Neuronal stem cell (in vitro differentiated cells): ENCODE data around the gene BRIX1.

ENCODE experiments used
- DNase-seq: peaks from one replicate; pipeline ENCODE4 v3.0.0-alpha.2; 2013; ENCODE audit warnings: low spot score
- H2AFZ ChIP-seq: one replicate; pipeline ENCODE4 v1.6.1; 2013; ENCODE audit warnings: mild to moderate bottlenecking, low read length, inconsistent platforms
- H2AK5ac ChIP-seq: 2 replicates; pipeline ENCODE4 v1.6.1; 2013; ENCODE audit warnings: low read depth, mild to moderate bottlenecking, inconsistent platforms, low read length, moderate library complexity, mixed read lengths
- H2BK120ac ChIP-seq: 2 replicates; pipeline ENCODE4 v1.6.1; 2013; ENCODE audit warnings: low read depth, mild to moderate bottlenecking, inconsistent platforms, low read length, moderate library complexity, mixed read lengths
- H2BK12ac ChIP-seq: one replicate; pipeline ENCODE4 v1.6.1; 2013; ENCODE audit warnings: low read length, inconsistent platforms
- H2BK15ac ChIP-seq: 2 replicates; pipeline ENCODE4 v1.6.1; 2013; ENCODE audit warnings: mild to moderate bottlenecking, low read length, inconsistent platforms, mixed read lengths
- H2BK5ac ChIP-seq: one replicate; pipeline ENCODE4 v1.6.1; 2013; ENCODE audit warnings: inconsistent platforms, mild to moderate bottlenecking, low read length, moderate library complexity
- H3K14ac ChIP-seq: one replicate; pipeline ENCODE4 v1.6.1; 2013; ENCODE audit warnings: low read length, inconsistent platforms
- H3K18ac ChIP-seq: 2 replicates; pipeline ENCODE4 v1.6.1; 2013; ENCODE audit warnings: low read length, inconsistent platforms
- H3K23ac ChIP-seq: 2 replicates; pipeline ENCODE4 v1.6.1; 2013; ENCODE audit warnings: low read depth, mild to moderate bottlenecking, mixed read lengths, low read length, inconsistent platforms; ENCODE audit not compliant: poor library complexity
- H3K27ac ChIP-seq: replicated peaks from 3 replicates; pipeline ENCODE4 v1.5.1; 2013; ENCODE audit warnings: low read length, inconsistent platforms
- H3K27me3 ChIP-seq, 3 experiments: 2 replicates each; pipeline ENCODE4 v1.6.1; 2013; ENCODE audit warnings: low read length in 3 of 3, mild to moderate bottlenecking in 2 of 3, inconsistent platforms in 1 of 3, low read depth in 1 of 3, mixed read lengths in 1 of 3, moderate library complexity in 1 of 3; ENCODE audit not compliant: control insufficient read depth in 3 of 3, insufficient read depth in 3 of 3
- H3K36me3 ChIP-seq, 2 donors: replicated peaks in 1 of 2; 2 replicates each; pipeline ENCODE4 v1.6.1; 2013; ENCODE audit warnings: low read length in 2 of 2; ENCODE audit not compliant: control insufficient read depth in 2 of 2, insufficient read depth in 2 of 2
- H3K4ac ChIP-seq: 2 replicates; pipeline ENCODE4 v1.6.1; 2013; ENCODE audit warnings: inconsistent platforms, mild to moderate bottlenecking, low read length, moderate library complexity
- H3K4me1 ChIP-seq, 2 donors: 1 replicate in 1 of 2; 2 replicates in 1 of 2; pipeline ENCODE4 v1.6.1; 2013; ENCODE audit warnings: low read length in 2 of 2, low read depth in 1 of 2; ENCODE audit not compliant: control insufficient read depth in 2 of 2, insufficient read depth in 1 of 2
- H3K4me2 ChIP-seq: one replicate; pipeline ENCODE4 v1.6.1; 2013; ENCODE audit warnings: mild to moderate bottlenecking, low read length, inconsistent platforms; ENCODE audit not compliant: insufficient read depth, poor library complexity, severe bottlenecking
- H3K4me3 ChIP-seq, 2 donors: 2 replicates each; pipeline ENCODE4 v1.5.1; 2013; ENCODE audit warnings: low read length in 2 of 2, mild to moderate bottlenecking in 2 of 2, inconsistent platforms in 1 of 2, moderate library complexity in 1 of 2
- H3K79me1 ChIP-seq: one replicate; pipeline ENCODE4 v1.6.1; 2013; ENCODE audit warnings: low read depth, mild to moderate bottlenecking, inconsistent platforms, low read length, moderate library complexity
- H3K9ac ChIP-seq: one replicate; pipeline ENCODE4 v1.6.1; 2013; ENCODE audit warnings: mild to moderate bottlenecking, low read depth, low read length, inconsistent platforms; ENCODE audit not compliant: poor library complexity
- H3K9me3 ChIP-seq, 2 donors: replicated peaks in 1 of 2; 2 replicates each; pipeline versions ENCODE3 to v1.6.1; 2013; ENCODE audit warnings: low read length in 2 of 2, mild to moderate bottlenecking in 2 of 2, inconsistent platforms in 1 of 2, low read depth in 1 of 2, mixed read lengths in 1 of 2, moderate library complexity in 1 of 2; ENCODE audit not compliant: control insufficient read depth in 2 of 2, insufficient read depth in 1 of 2
- H4K8ac ChIP-seq: one replicate; pipeline ENCODE4 v1.6.1; 2013; ENCODE audit warnings: low read depth, mild to moderate bottlenecking, inconsistent platforms, low read length, moderate library complexity
- H4K91ac ChIP-seq: one replicate; pipeline ENCODE4 v1.6.1; 2013; ENCODE audit warnings: low read length, low read depth, mild to moderate bottlenecking, inconsistent platforms; ENCODE audit not compliant: poor library complexity
- WGBS, 2 donors: extraction: QIAGEN DNeasy Blood & Tissue Kit; methylation state at CpG; one replicate each; pipeline ENCODE4 v1.1.7; 2013; ENCODE audit warnings: missing lambda C conversion rate in 2 of 2, mixed read lengths in 1 of 2; ENCODE audit not compliant: insufficient read length in 2 of 2, insufficient replicate concordance in 1 of 2; ENCODE audit errors: extremely low coverage in 2 of 2; 5-methylcytosine and 5-hydroxymethylcytosine counted together

The BRIX1 gene

DNA sequence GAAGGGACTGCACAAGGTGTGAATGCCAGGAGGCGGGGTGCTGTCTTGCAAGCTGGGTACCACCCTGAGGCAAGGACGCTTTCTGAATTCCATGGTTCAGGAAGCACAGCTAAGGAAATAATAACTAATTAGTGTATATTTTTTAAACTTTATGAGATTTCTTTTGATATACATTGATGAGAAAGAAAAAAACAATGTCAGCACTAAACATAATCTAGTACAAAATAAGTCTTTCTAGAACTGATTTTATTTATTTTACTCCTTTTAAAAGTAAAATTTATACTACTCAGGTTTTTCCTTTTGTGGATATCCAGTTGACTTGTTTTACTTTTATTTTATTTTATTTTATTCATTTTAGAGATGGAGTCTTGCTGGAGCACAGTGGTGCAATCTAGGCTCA, 17.4 kb downstream of the BRIX1 start:
- H2AFZ ChIP-seq: no peak overlapping the region
- H2BK5ac ChIP-seq: no peak overlapping the region
- H2BK12ac ChIP-seq: no peak overlapping the region
- H3K4me2 ChIP-seq: no peak overlapping the region
- H3K18ac ChIP-seq: no peak overlapping the region
- H3K79me1 ChIP-seq: peaks cover 2% of the 10 kb centered on the region
- H3K9me3 ChIP-seq: no peaks in the 10 kb centered on the region
- H2BK15ac ChIP-seq: no peak overlapping the region
- H2AK5ac ChIP-seq: no peak overlapping the region
- DNase-seq: no peak
- H3K9ac ChIP-seq: no peak overlapping the region
- H3K14ac ChIP-seq: no peak overlapping the region
- H3K4me1 ChIP-seq: peaks cover 3 to 8% of the 10 kb centered on the region in 2 donors
- H3K36me3 ChIP-seq: peaks cover 7 to 57% of the 10 kb centered on the region in 2 donors
- no peaks in the 10 kb centered on the region for H3K27me3 ChIP-seq
- H4K8ac ChIP-seq: no peak overlapping the region
- no peak overlapping the region for H2BK120ac ChIP-seq
- H3K27ac ChIP-seq: no peak overlapping the region
- H4K91ac ChIP-seq: no peak overlapping the region
- no peak overlapping the region for H3K4me3 ChIP-seq
- H3K4ac ChIP-seq: no peak overlapping the region
- no peak overlapping the region for H3K23ac ChIP-seq
- no CpG with 5 or more reads among the region's 2 CpGs for WGBS, 2 donors

DNA sequence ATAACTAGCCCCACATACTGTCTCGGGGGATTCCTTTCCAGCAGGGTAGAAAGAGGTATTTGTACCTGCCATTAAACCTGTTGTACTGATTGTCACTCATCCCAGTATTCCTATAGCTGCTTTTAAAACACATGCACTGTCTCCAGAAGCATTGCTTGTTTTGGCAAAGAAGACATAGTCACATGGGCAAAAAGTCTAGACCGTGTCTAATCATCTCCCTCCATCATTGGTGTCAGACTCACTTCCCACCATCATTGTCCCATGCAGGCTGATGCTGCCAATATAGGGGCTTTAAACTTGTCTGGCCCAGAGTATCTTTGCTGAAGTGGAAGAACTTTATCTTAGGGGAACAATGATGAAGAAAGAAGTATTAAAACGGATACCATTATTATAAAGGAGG, 26.4 kb downstream of the BRIX1 start:
- Histone ChIP-seq H2BK15ac (no peak overlapping the region), H3K18ac (no peak overlapping the region), H2AFZ (no peak overlapping the region), H4K8ac (no peak overlapping the region), H3K4me1 (no peaks in the 10 kb centered on the region), H4K91ac (no peak overlapping the region), H3K4me2 (no peak overlapping the region), H3K23ac (no peak overlapping the region), H3K4ac (no peak overlapping the region), H3K27me3 (no peaks in the 10 kb centered on the region), H3K4me3 (no peak overlapping the region), H2BK12ac (no peak overlapping the region), H3K27ac (no peak overlapping the region), H2BK120ac (no peak overlapping the region), H3K9me3 (no peaks in the 10 kb centered on the region), H3K79me1 (no peaks in the 10 kb centered on the region), H2AK5ac (no peak overlapping the region), H3K14ac (no peak overlapping the region), H3K9ac (no peak overlapping the region), H3K36me3 (peaks cover 14 to 96% of the 10 kb centered on the region in 2 donors), H2BK5ac (no peak overlapping the region)
- DNase-seq: no peak
- WGBS, 2 donors: no CpG with 5 or more reads among the region's 3 CpGs

DNA sequence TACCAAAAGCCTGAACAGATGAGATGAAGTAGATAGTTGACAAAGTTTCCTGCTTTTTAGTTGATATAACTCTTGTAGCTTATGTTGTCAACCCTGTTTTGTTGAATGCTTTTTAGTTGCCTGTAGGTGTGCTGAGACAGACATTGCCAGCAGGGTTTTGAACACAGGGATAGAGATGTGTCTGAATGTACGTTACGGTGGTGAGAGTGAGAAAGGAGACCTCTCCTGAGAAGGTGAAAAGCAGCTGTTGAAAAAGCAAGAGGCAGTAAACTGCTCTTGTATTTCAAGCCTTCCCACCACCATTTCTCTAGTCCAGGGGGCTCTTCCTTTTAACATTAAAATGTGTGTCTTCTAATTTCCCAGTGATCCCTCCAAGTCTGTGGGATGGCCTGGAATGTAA, 28.5 kb downstream of the BRIX1 start:
- Histone ChIP-seq H3K4me2 (no peak overlapping the region), H2AK5ac (no peak overlapping the region), H3K27ac (no peak overlapping the region), H3K9ac (no peak overlapping the region), H3K79me1 (no peaks in the 10 kb centered on the region), H3K23ac (no peak overlapping the region), H2BK5ac (no peak overlapping the region), H2AFZ (no peak overlapping the region), H3K9me3 (no peaks in the 10 kb centered on the region), H3K27me3 (no peaks in the 10 kb centered on the region), H3K4me1 (no peaks in the 10 kb centered on the region), H2BK120ac (no peak overlapping the region), H3K4me3 (no peak overlapping the region), H2BK15ac (no peak overlapping the region), H3K14ac (no peak overlapping the region), H4K8ac (no peak overlapping the region), H3K18ac (no peak overlapping the region), H4K91ac (no peak overlapping the region), H2BK12ac (no peak overlapping the region), H3K36me3 (peaks cover 8 to 94% of the 10 kb centered on the region in 2 donors), H3K4ac (no peak overlapping the region)
- WGBS, 2 donors: no CpG with 5 or more reads among the region's 2 CpGs
- no peak for DNase-seq

DNA sequence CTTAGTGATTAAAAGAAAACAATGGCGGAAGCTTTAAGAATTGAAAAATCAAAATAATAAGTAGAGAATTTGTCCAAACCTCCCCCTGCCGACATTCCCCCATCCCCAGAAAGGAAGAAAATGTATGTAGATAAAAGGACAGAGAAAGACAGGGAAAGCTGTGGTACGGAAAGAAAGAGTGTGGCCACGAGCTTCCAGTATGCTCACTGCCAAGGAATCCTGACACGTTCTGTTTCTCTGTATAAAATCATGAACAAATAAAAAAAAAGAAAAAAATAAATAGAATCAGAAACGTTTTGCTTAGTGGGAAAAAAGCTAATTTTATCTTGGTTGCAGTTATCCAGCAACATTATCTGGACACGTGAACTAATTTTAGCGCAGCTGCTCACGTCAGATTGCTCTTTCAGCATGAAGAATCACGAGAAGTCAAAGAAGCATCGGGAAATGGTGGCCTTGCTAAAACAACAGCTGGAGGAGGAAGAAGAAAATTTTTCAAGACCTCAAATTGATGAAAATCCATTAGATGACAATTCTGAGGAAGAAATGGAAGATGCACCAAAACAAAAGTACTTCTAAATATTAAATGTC, 29.0 kb downstream of the BRIX1 start:
- H3K4me1 ChIP-seq: no peaks in the 10 kb centered on the region
- no peaks in the 10 kb centered on the region for H3K9me3 ChIP-seq
- H3K23ac ChIP-seq: no peak overlapping the region
- H4K8ac ChIP-seq: no peak overlapping the region
- WGBS, 2 donors: no CpG with 5 or more reads among the region's 11 CpGs
- peaks cover 8 to 96% of the 10 kb centered on the region in 2 donors for H3K36me3 ChIP-seq
- H3K27me3 ChIP-seq: no peaks in the 10 kb centered on the region
- no peak overlapping the region for H2AK5ac ChIP-seq
- no peak overlapping the region for H3K27ac ChIP-seq
- H3K4me2 ChIP-seq: no peak overlapping the region
- H3K79me1 ChIP-seq: no peaks in the 10 kb centered on the region
- no peak overlapping the region for H3K14ac ChIP-seq
- H4K91ac ChIP-seq: no peak overlapping the region
- H2BK15ac ChIP-seq: no peak overlapping the region
- H2BK12ac ChIP-seq: no peak overlapping the region
- H2AFZ ChIP-seq: no peak overlapping the region
- H3K4ac ChIP-seq: no peak overlapping the region
- no peak overlapping the region for H3K18ac ChIP-seq
- H3K9ac ChIP-seq: no peak overlapping the region
- no peak overlapping the region for H2BK120ac ChIP-seq
- H3K4me3 ChIP-seq: no peak overlapping the region
- no peak overlapping the region for H2BK5ac ChIP-seq
- no peak for DNase-seq
